HepG2 (cell line): ENCODE data around the gene CAT. TPM values are rescaled to one million over a fixed set of nuclear protein-coding genes. Genes with fewer than 3 reads are reported as not detected.

Experiments used
- ATAC-seq: fragments of 200-7000 bp; cut with Tn5 transposase; 3 replicates; pipeline ENCODE4 v1.9.1; 2020; ENCODE audit warnings: mild to moderate bottlenecking, moderate library complexity
- BruUV-seq: library from RNA; stranded (reverse); fragments of 400-500 nt; replicated peaks from 2 replicates; lab custom pipeline; 2021; lab: Mats Ljungman, UMichigan
- CTCF ChIA-PET: fragments of 300-600 bp; formaldehyde crosslinking; extraction: SDS; loops from one replicate; lab custom pipeline; 2021; ENCODE audit warnings: low total read pairs, inconsistent platforms, low intra/inter-chr PET ratio; lab: Yijun Ruan, JAX
- POLR2A ChIA-PET: fragments of 350-600 bp; sonication (Branson Sonifier 250); formaldehyde crosslinking; loops from one replicate; lab custom pipeline; 2020; ENCODE audit warnings: antibody characterized with exemption, inconsistent platforms; lab: Yijun Ruan, JAX
- DNase-seq: peaks from one replicate; pipeline ENCODE4 v3.0.0-alpha.2; 2015; ENCODE audit warnings: low spot score
- FAIRE-seq: peaks from 3 replicates; lab custom pipeline; 2011; peaks lifted over from hg19 to GRCh38; lab: Jason Lieb, UNC
- H2AFZ ChIP-seq: one replicate; pipeline ENCODE4 v1.6.1; 2011; ENCODE audit warnings: low read length, inconsistent platforms
- H3K27ac ChIP-seq: fragments of 300-600 bp; 3 replicates; pipeline ENCODE4 v1.8.0; 2011; ENCODE audit warnings: mixed run types, mild to moderate bottlenecking, mixed read lengths, low read length, inconsistent platforms; ENCODE audit not compliant: insufficient read depth; ENCODE audit errors: extremely low read length
- H3K27me3 ChIP-seq, 2 experiments: fragments of 200-600 bp in 1 of 2; 2 replicates in 1 of 2; 3 replicates in 1 of 2; pipeline versions ENCODE4 v1.6.0 to v1.8.0; 2011; ENCODE audit warnings: low read length in 2 of 2, mild to moderate bottlenecking in 2 of 2, moderate library complexity in 2 of 2, inconsistent platforms in 1 of 2; ENCODE audit not compliant: insufficient read depth in 2 of 2, control insufficient read depth in 1 of 2
- H3K36me3 ChIP-seq, 2 experiments: fragments of 200-600 bp in 1 of 2; replicated peaks in 1 of 2; 2 replicates in 1 of 2; 3 replicates in 1 of 2; pipeline versions ENCODE4 v1.5.1 to v1.8.0; 2011; ENCODE audit warnings: low read length in 2 of 2, inconsistent platforms in 1 of 2; ENCODE audit not compliant: insufficient read depth in 2 of 2, control insufficient read depth in 1 of 2
- H3K4me1 ChIP-seq: 2 replicates; pipeline ENCODE4 v1.5.1; 2012; ENCODE audit warnings: low read length, inconsistent platforms; ENCODE audit not compliant: insufficient read depth
- H3K4me2 ChIP-seq: 2 replicates; pipeline ENCODE4 v1.6.0; 2011; ENCODE audit warnings: low read depth, low read length, inconsistent platforms
- H3K4me3 ChIP-seq, 3 experiments: fragments of 200-600 bp in 1 of 3; sonication (generic), shearing (Covaris generic) in 1 of 3; replicated peaks in 1 of 3; 2 replicates each; pipeline ENCODE4 v1.5.1; 2011 to 2016; ENCODE audit warnings: low read length in 3 of 3, inconsistent platforms in 2 of 3, low read depth in 2 of 3, mild to moderate bottlenecking in 2 of 3, control low read depth in 1 of 3, mixed read lengths in 1 of 3; ENCODE audit not compliant: insufficient read depth in 1 of 3
- H3K79me2 ChIP-seq: one replicate; pipeline ENCODE4 v1.6.1; 2011; ENCODE audit warnings: low read length, inconsistent platforms; ENCODE audit not compliant: insufficient read depth
- H3K9ac ChIP-seq: 2 replicates; pipeline ENCODE4 v1.6.0; 2011; ENCODE audit warnings: mild to moderate bottlenecking, low read depth, low read length, inconsistent platforms; ENCODE audit not compliant: insufficient read depth
- H3K9me3 ChIP-seq: 2 replicates; pipeline ENCODE4 v1.5.1; 2012; ENCODE audit warnings: mild to moderate bottlenecking, low read length
- H4K20me1 ChIP-seq: 2 replicates; pipeline ENCODE4 v1.6.0; 2011; ENCODE audit warnings: inconsistent platforms, mild to moderate bottlenecking, low read length, moderate library complexity; ENCODE audit not compliant: insufficient read depth
- KMT2A ChIP-seq: sonication (generic); formaldehyde crosslinking; IDR thresholded peaks from 2 replicates; pipeline ENCODE4 v1.4.0; 2020; ENCODE audit warnings: missing genetic modification reagents
- NRL ChIP-seq: sonication (generic); formaldehyde crosslinking; IDR thresholded peaks from 2 replicates; pipeline ENCODE4 v1.5.0; 2020; ENCODE audit warnings: missing genetic modification reagents, mild to moderate bottlenecking, moderate library complexity, borderline replicate concordance
- WGBS: methylation state at CpG from one replicate; pipeline ENCODE4 v1.1.6; 2017; ENCODE audit warnings: low lambda C conversion rate; 5-methylcytosine and 5-hydroxymethylcytosine counted together
- in situ Hi-C: cut with HindIII; loops from 2 replicates; pipeline ENCODE4 v1.10.0; 2017; ENCODE audit warnings: low pct_unique_long_range_greater_than_20kb; ENCODE audit not compliant: extremely low pct_ligation_motif_present
- intact Hi-C: fragments of 100-400 bp; cut with micrococcal nuclease; formaldehyde crosslinking; loops from one replicate; pipeline ENCODE4 v1.10.0; 2022; ENCODE audit not compliant: unreplicated experiment
- polyA plus RNA-seq, 8 experiments: library from polyadenylated mRNA; depleted of rRNA in 3 of 8; stranded (reverse) in 7 of 8; unstranded in 1 of 8; fragments of >200 nt; fragmentation: Illumina TruSeq in 4 of 8; extraction: Trizol in 4 of 8; gene quantifications; 2 replicates each; pipeline versions ENCODE4 v1.2.1 to v1.2.3, GENCODE V29; 2011 to 2016; ENCODE audit warnings: low read depth in 4 of 8, missing spikeins in 1 of 8, mixed read lengths in 1 of 8; ENCODE audit not compliant: insufficient read depth in 1 of 8
- total RNA-seq, 5 experiments: library from RNA; depleted of rRNA; stranded (reverse); fragments of >200 nt; fragmentation: Illumina TruSeq; extraction: Trizol; gene quantifications; 2 replicates each; pipeline ENCODE4 v1.2.3, GENCODE V29; 2016; ENCODE audit warnings: low read depth in 1 of 5
- TF ChIP-seq, protein P1 (sequence below): sonication (generic); formaldehyde crosslinking; IDR thresholded peaks from 2 replicates; pipeline ENCODE4 v1.4.0; 2020; ENCODE audit warnings: missing genetic modification reagents

CAT gene
- total and polyA plus RNA-seq, 2 of the 13 experiments (the other 11 are each of a cell fraction or from before 2014, with no cell fraction given): 107 to 136 TPM

DNA sequence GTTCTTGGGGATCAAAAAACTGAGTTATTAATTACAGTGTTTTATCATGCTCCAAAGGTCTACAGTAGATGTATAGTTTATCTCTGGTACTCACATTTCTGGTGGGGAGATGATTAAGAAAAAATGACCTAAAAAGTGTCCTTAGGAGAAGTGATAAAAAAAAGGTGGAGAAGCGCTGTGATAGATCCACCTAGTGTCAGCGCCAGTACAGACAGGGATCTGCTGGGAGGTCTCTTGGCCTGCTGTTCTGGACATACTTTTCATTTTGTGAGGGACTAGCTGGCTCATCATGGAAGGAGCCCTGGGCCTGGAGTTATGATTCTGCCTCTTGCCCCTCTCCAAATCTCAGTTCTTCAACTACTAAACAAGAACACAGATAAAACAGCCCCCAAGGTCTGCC, 71.9 kb downstream of the CAT start:
- H3K4me3 ChIP-seq: no peak overlapping the region
- CTCF ChIA-PET: no interaction called here
- WGBS: 81% methylated on average over 2 of the region's 2 CpGs
- TF ChIP-seq, protein P1, sequence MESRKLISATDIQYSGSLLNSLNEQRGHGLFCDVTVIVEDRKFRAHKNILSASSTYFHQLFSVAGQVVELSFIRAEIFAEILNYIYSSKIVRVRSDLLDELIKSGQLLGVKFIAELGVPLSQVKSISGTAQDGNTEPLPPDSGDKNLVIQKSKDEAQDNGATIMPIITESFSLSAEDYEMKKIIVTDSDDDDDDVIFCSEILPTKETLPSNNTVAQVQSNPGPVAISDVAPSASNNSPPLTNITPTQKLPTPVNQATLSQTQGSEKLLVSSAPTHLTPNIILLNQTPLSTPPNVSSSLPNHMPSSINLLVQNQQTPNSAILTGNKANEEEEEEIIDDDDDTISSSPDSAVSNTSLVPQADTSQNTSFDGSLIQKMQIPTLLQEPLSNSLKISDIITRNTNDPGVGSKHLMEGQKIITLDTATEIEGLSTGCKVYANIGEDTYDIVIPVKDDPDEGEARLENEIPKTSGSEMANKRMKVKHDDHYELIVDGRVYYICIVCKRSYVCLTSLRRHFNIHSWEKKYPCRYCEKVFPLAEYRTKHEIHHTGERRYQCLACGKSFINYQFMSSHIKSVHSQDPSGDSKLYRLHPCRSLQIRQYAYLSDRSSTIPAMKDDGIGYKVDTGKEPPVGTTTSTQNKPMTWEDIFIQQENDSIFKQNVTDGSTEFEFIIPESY (CRISPR knock-in tag): peak; percentile 97
- TF ChIP-seq NRL (no peak), KMT2A (CRISPR knock-in tag) (no peak)
- TF ChIP-seq, all 625 proteins: peak for 1
- POLR2A ChIA-PET: no interaction called here
- ATAC-seq (no peak), DNase-seq (no peak), FAIRE-seq (no peak)
- Histone ChIP-seq H3K36me3 (no peaks in the 10 kb centered on the region), H2AFZ (no peak overlapping the region), H3K4me1 (peaks cover 57% of the 10 kb centered on the region), H3K4me2 (no peak overlapping the region), H3K79me2 (no peaks in the 10 kb centered on the region), H3K27me3 (no peaks in the 10 kb centered on the region; a peak in 1 of 5 replicates), H3K9me3 (no peaks in the 10 kb centered on the region), H3K9ac (no peak overlapping the region), H3K27ac (no peak overlapping the region), H4K20me1 (no peaks in the 10 kb centered on the region)
- intact Hi-C loops: loop anchor here (5.0 kb wide), 1 partner anchor 37 kb away; no protein-coding TSS in a partner anchor
- in situ Hi-C loops: loop anchor here (5.0 kb wide), 1 partner anchor 382 kb away; no protein-coding TSS in a partner anchor
- BruUV-seq: no TSS peak
